GM18517 (cell line): Measurements from ENCODE around the gene JAML.
A peak's percentile ranks its signal among the peaks of the same experiment; 100 is the strongest.

Source experiments
- ATAC-seq: cut with Tn5 transposase; IDR thresholded peaks from one replicate; pipeline ENCODE4 v1.9.1; 2021; ENCODE audit warnings: mild to moderate bottlenecking, moderate library complexity; ENCODE audit not compliant: unreplicated experiment

The JAML gene

DNA sequence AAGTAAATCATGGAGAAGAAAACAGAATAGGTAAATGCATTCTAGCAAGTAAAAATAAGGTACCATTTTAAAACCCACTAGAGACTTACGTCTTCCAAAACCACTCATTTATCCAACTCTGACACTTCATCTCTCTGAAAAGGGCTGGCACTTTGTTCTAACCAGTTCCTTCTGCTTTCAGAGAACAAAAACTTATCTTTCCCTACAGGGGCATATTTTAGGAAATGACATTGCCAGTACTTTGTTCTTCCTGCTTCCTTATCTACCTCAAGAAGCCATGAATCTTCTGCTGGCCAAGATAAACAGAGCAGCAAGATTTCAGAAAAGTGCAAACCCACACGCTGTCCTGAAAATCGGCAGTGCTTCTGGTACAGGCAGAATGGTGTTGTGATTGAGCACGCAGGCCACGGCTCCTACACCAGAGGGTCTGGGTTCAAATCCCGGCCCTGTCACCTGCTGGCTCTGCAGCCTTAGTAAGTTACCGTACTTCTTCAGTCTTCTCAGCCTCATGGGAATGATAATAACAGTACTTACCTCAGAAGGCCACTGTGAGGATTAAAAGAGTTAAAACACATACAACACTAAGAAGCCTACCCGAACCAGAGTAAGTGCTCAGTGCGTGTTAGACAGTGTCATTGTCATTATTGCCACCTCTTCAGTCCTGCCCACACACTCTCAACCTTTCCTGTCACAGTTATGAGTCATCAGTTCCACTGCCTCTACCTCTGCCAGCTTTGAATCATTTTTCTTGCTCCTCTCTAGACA is 16.4 kb upstream of the JAML start:
- ATAC-seq, result peak; percentile 94

DNA sequence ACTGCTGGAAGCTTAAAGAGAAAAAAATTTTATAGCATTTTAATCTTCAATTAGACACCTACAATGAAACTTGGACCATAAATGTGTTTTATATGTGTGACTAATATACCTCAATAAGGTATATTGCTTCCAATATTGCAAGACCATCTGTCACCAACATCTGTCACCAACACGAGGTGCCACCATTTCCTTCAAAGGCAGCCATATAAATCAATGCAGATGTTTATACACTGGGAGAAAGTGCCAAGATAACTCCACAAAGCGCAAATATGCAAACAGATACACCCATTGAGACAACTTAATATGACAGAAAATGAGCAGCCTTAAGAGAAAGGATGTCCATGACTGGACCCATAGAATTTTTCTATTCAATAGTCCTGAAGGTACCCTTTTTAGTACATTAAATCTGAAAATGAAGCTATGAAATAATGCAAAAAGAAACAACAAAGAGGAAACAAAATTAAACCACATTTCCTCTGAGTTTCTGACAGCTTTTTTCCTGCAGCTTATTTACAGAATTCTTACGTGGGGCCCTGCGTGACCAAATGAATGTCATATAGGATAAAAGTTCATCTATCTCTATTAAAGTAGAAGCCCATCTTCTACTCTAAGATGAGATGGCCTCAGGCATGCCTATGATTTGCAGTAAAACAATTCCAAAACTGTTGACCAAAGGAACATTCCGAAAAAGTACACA is 14.8 kb upstream of the JAML start:
- no peak for ATAC-seq

DNA sequence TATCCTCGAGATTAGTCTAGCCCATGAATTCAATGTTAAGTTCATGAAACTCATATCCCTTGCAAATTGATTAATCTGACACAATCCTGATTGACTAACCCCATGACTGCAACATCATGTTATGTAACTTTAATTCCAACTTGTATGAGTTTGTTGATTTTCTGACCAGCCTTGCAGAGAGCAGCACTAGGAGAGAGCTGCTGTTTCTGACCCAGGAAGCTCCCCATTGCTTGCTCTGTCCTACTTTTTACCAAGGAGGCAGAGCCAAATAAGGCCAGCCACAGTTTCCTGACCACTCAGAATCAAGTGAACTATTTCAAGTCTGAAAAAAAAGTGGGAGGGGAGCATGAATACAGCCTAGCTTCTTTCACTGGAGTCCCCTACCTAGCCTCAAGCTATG is 14.1 kb upstream of the JAML start:
- no peak for ATAC-seq

DNA sequence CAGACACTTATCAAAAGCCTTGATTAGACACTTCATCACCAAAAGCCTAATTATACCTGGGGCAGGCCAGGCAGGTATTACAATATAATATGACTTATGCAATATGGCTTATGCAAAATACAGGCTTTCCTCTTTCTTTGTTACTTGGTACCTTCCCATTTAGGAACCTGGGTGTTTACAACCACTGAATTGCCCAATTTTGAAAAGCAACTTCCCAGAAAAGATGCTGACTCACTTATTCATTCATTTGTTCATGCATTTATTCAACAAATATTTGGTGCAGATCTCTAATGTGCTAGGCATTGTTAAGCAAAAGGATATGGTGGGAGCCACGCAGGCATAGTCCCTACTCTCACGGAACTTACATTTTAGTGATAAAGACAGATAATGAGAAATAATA is 13.6 kb upstream of the JAML start:
- ATAC-seq, result no peak

DNA sequence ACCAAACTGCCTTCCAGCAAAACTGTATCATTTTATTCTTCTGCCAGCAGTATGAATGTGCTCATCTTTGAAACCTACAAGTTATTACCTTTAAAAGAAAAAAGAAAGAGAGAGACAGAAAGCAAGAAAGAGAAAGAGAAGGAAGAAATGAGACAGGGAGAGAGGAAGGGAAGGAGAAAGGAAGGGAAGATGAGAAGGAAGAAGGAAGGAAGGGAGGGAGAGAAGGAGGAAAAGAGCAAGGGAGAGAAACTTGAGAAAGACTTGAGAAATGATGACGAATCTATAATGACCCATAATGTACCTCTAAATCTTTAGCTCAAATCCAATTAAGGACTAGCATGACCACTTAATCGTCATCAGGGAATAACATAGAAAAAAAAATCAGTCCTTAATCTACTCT is 11.4 kb upstream of the JAML start:
- no peak for ATAC-seq

DNA sequence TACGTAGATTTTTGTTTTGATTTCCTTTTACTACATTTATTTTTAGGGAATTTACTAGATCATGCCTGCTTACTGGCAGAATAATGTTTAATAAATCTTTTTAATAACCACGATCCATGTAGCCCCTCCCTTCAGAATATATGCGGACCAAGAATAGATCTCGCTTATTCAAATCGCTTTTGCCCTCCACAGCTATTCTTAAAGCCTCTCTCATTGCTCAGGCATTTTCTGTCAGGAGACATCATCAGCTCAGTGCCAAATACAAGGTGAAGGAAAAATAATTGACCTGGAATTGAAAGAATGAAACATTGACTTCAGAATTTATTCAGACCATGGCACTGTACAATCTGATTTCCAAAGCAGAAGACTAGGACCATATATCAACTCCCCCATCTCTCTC is 10.0 kb upstream of the JAML start:
- no peak for ATAC-seq

DNA sequence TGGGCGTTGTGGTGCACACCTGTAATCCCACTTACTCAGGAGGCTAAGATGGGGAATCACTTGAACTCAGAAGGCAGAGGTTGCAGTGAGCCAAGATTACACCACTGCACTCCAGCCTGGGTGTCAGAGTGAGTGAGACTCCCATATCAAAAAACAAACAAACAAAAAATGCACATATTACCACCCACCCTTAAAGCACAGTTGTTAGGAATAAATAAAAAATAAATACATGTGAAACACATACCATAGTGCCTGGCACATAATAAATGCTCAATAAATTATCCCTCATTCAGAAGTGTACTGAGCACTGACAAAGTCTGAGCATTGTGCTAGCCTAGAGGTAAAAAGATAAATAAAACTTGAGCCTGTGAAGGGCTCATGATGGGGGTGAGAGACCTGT is 9.0 kb upstream of the JAML start:
- ATAC-seq, result no peak

DNA sequence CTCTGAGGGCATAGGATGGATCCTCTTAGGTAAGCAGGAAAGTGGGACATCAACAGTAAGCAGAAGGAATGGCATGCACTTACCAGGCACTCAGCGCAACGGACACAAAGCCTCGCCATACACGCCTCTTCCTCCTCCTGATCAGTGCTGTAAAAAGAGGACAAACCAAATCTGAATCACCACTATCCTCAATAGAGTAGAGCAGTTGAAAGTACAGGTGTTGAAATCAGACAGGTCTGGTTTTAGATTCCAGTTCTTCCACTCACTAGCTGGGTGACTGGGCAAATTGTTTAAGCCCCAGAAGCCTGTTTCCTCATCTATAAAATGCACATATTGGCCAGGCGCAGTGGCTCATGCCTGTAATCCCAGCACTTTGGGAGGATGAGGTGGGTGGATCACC is 8.6 kb upstream of the JAML start:
- ATAC-seq, result no peak

DNA sequence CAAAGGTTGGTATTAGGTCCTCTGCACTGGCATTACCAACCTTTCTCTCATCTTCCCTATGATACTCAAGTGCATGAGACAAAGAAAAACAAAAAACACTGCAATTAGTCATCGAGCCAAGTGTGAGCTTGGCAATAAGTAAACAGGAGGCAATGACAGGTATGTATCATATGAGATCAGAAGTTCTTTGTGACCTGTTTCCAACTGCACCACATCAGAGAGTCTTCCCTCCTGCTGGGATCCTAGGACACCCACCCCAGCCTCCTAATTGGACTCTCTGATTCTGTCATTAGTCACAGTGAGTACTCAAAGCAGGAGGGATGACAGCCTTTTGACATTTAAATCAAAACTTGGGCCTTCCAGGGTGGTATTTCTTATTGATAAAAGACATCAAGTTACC is 7.8 kb upstream of the JAML start:
- no peak for ATAC-seq

DNA sequence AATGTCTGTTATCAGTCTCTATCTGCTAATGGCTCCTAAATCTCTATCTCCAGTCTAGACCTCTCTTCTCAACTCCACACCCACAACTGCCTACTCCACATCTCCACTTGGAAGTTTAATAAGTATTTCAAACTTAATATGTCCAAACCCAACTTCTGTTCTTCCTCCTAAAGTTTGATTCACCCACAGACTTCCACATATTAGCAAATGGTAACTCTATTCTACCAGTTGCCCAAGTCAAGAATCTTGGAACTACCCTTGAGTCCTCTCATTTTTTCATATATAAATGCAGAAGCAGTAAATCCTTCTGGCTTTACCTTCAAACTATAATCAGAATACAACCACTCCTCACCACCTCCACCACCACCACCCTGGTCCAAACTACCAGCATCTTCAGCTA is 6.7 kb upstream of the JAML start:
- ATAC-seq, result no peak

DNA sequence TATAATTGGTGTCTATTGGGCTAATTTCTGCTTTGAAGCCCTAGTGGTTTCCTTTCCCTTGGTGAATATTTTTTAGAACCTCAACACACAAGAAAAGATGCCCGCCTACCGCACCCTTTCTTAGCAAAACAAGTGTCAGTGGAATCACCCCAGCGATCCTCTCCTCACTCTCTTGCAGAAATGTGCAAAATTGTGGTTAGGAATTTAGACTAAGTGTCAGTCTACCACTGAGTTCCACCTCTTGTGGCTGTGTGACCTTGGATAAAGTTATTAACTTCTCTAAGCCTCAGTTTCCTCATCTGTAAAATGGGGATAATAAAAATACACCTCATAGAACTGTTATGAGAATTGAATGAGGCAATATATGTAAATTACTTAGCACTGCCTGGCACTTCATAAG is 5.3 kb upstream of the JAML start:
- no peak for ATAC-seq

DNA sequence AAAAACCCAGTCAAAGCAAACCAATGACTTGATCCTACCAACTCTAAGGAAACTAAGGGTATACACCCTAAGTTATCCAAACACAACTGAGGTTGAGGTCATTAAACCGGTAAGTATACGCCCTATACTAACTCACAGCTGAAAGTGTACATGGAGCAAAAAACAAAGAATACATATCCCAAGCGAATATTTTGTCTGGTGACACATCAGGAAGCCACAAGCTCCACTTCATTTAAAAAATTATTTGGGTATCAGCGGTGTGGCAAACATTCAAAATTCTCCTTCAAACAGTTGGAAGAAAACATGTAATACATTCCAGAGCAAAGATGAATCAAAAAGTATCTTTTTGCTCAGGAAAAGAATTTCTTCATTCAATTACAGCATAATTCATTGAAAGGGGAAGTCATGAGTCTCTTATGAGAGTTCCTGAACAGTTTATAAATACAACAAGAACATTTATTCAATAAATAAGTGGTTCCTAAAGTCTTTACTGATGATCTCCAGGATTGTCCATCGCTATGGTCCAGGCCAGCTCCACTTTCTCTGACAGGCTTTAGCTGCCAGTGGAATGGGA is 4.5 kb upstream of the JAML start:
- ATAC-seq, result no peak

DNA sequence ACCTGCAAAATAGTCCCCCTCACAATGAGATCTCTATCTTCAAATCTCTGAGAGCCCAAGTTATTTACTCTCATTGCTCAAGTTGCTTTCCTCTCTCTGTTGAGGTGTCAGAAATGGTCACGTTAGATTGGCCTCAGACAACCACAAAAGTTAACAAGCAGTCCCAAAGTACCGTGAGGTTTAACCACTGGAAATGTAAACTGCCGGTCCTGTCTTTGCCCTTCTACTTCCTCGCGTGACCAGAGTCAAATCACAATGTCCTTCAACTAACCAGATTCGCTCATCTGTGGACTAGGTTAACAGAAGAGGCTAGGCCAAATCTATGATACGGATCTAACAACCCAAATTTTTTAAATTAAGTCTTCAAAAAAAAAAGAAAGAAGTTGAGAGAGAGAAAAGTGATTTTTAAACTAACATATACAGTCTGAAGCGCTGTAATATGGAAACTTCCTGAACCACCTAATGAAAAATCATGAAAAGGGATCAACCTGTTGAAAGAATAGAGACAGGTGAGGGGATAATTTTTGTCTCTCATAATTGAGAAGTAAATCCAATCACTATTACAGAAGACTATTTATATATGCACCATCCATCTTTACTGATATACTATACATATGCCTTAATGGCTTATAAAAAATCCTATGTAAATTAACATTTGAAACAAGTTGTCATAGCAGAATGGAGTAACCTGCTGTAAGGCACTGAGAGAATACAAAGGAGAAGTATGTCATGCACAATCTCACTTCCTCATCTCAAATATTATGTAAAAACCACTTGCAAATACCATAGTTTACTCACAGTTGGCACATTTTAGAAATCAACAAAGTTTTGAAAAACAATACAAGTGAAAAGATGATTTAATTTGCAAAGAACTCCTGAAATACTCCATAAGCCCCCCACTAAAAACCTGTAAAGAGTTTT is 3.3 kb upstream of the JAML start:
- ATAC-seq, result peak; percentile 55

DNA sequence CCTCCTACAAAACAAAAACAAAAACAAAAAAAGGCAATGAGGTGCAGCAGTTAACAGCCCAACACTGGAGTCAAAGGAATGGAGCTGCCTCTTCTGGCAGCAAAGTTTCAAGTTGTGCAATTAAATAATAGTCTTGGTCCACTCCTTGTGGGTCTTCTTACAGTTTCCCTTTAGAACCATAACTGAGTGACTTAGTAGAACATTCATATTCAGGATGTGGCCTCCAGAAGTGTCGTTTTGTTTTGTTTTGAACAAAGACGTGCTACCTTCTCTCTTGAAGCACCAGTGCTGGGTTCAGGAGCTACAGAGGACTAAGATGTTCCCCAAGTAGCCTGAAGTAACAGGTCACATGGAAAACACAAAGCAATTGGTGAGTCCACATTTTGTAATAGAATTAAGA is 2.0 kb upstream of the JAML start:
- no peak for ATAC-seq

DNA sequence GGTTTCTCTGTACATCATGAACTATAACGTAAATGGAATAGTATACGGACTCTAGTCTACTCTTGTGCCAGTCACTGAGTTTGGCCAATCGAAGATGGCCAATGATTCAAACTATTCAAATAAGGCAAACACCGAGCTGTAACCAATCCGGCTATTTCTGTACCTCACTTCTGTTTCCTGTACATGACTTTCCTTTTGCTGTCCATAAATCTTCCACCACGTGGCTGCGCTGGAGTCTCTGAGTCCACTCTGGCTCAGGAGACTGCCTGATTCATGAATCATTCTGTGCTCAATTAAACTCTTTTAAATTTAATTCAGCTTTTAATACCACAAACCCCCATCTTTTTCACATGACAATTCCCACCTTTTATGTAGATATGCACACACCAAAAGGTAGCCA is 1.5 kb upstream of the JAML start:
- ATAC-seq, result no peak

DNA sequence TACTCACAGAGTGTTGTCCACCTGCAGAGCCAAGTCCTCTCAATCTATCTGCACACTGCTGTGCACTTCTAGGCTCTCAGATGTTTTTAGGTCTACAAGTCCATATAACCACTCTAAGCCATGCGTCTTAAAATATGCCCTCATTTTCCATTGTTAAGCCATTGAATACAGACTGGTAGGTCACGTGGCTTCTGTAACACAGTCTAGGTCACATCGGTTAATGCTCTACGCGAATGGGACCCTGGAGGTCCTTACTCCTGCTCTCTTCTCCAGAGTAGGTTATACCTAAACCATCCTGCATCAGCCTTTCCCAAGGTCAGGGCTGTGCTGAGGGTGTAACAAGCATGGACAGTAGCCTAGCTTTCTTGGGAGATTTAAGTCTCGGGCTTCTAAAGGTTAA is 819 bp downstream of the JAML start:
- ATAC-seq, result no peak

DNA sequence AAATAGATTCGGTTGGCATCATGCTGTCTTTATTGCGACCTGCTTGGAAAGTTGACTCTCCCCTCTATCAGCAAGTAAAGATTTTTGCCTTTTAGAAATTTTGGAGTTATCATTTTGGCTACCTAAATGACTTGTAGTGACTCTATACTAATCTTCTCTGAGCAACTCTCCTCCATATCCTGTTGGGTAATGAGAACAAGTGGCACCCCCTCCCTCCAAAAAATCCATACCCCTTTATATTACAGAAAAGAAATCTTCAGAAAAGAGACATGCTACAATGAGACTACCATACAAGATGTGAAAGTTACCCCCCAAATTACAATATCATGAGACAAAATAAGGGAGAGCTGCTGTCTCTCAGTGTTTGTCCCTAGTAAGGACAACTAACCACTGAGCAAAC is 1.2 kb downstream of the JAML start:
- ATAC-seq, result no peak

DNA sequence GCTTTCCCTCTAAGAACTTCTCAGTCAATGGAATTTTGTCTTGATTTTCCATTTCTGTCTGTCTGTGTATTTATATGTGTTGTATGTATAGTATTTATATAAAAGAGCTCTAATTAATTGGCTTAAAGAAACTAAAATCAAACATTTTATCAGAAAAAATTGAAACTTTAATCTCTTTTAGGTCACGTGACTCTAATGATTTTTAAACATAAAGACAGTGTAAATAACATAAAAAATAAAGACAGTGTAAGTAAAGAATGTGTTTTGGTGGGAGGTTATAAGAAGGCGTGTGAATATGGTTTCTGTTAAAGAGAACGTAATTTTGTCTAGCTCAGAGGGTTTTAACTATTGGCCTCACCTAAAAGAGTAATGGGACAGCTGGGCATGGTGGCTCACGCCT is 2.4 kb downstream of the JAML start:
- ATAC-seq, result no peak

DNA sequence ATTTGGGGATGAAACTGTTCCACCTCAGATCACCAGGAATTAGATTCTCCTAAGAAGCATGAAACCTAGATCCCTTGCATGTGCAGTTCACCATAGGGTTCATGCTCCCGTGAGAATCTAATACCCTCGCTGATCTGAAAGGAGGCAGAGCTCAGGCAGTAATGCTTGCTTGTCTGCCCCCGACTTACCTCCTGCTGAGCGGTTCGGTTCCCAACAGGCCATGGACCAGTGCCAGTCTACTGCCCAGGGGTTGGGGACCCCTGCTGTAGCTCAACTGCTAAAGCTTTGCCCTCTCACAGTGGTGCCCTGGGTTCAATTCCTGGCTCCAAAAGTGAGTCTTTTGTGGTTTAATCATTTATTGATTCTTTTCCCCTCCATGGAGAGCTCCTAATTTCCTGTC is 3.4 kb downstream of the JAML start:
- ATAC-seq, result no peak

DNA sequence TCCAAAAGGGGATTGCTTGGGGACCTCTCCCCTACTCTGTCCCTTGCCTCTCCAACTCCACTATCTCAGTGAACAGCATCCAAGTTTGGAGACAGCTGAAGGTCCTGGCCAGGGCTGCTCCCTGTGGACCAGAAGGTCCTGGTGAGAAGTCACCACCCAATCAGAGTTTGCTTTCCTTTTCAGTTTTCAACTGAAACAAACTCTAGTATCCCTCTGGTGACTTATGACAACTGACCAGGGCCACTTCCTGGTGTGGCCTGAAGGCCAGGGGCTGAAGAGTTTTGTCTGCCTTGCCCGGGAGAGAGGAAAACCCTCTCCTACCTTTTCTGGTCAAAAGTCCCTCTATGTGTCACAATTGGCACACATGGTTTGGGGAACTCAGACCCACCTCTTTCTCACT is 5.1 kb downstream of the JAML start:
- no peak for ATAC-seq

DNA sequence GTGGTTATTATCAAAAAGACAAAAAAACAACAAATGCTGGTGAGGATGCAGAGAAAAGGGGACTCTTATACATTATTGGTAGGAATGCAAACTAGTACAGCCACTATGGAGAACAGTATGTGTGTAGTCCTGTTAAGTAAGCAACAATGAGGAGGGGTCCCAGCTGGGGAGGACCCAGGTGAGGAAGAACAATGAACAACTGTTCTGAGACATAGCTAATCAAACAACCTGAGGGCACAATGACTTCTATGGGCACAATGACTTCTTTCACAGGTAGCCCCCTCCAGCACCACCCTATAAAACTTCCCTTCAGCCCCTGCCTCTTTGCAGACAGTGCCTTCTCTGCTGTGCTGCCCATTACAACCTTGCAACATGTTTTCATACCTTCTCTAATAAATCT is 5.6 kb downstream of the JAML start:
- ATAC-seq, result no peak
